Common myeloid progenitor, CD34-positive (primary cell): Measurements from ENCODE around the gene PLXDC1.
A peak's percentile ranks its signal among the peaks of the same experiment; 100 is the strongest.

Experiments
- CTCF ChIA-PET: fragments of 350-600 bp; sonication (Branson Sonifier 250); formaldehyde crosslinking; loops from one replicate; lab custom pipeline; 2021; ENCODE audit warnings: antibody characterized with exemption; lab: Charles Lee
- POLR2A ChIA-PET: fragments of 350-600 bp; sonication (Branson Sonifier 250); formaldehyde crosslinking; loops from one replicate; lab custom pipeline; 2021; ENCODE audit warnings: antibody characterized with exemption; lab: Charles Lee
- DNase-seq, 3 donors: peaks; one replicate each; pipeline versions ENCODE4 v3.0.0 to v3.0.0-alpha.2; 2013
- H3K27ac ChIP-seq, 2 experiments: 1 replicate in 1 of 2; 2 replicates in 1 of 2; pipeline ENCODE4 v1.7.0; 2013; ENCODE audit warnings: inconsistent platforms in 2 of 2, low read length in 2 of 2, mild to moderate bottlenecking in 2 of 2, low read depth in 1 of 2, moderate library complexity in 1 of 2; ENCODE audit not compliant: severe bottlenecking in 2 of 2, insufficient read depth in 1 of 2, poor library complexity in 1 of 2
- H3K27me3 ChIP-seq, 5 experiments: replicated peaks in 2 of 5; 1 replicate in 3 of 5; 2 replicates in 2 of 5; pipeline versions ENCODE4 v1.6.1 to v1.7.0; 2013; ENCODE audit warnings: low read length in 4 of 5, mild to moderate bottlenecking in 2 of 5, moderate library complexity in 2 of 5, inconsistent platforms in 1 of 5; ENCODE audit not compliant: insufficient read depth in 5 of 5, control insufficient read depth in 4 of 5
- H3K36me3 ChIP-seq, 4 experiments: 1 replicate in 2 of 4; 2 replicates in 2 of 4; pipeline versions ENCODE4 v1.6.1 to v1.7.0; 2013; ENCODE audit warnings: low read length in 3 of 4, control low read depth in 1 of 4, mild to moderate bottlenecking in 1 of 4; ENCODE audit not compliant: control insufficient read depth in 4 of 4, insufficient read depth in 4 of 4
- H3K4me1 ChIP-seq, 4 experiments: 1 replicate in 3 of 4; 2 replicates in 1 of 4; pipeline versions ENCODE4 v1.6.1 to v1.7.1; 2013; ENCODE audit warnings: low read length in 3 of 4, mild to moderate bottlenecking in 3 of 4, control low read depth in 1 of 4, inconsistent platforms in 1 of 4, moderate library complexity in 1 of 4; ENCODE audit not compliant: control insufficient read depth in 4 of 4, insufficient read depth in 4 of 4; ENCODE audit errors: control extremely low read depth in 1 of 4
- H3K4me3 ChIP-seq, 7 experiments: 1 replicate in 4 of 7; 2 replicates in 3 of 7; pipeline versions ENCODE4 v1.5.1 to v1.7.0; 2013; ENCODE audit warnings: mild to moderate bottlenecking in 7 of 7, low read length in 6 of 7, moderate library complexity in 6 of 7, inconsistent platforms in 2 of 7, low read depth in 2 of 7, control low read depth in 1 of 7; ENCODE audit not compliant: insufficient read depth in 4 of 7, control insufficient read depth in 1 of 7; ENCODE audit errors: extremely low read depth in 1 of 7
- H3K9me3 ChIP-seq, 5 experiments: 1 replicate in 4 of 5; 2 replicates in 1 of 5; pipeline versions ENCODE4 v1.6.1 to v1.7.1; 2013; ENCODE audit warnings: low read length in 4 of 5, mild to moderate bottlenecking in 2 of 5, inconsistent platforms in 1 of 5, low read depth in 1 of 5, moderate library complexity in 1 of 5; ENCODE audit not compliant: control insufficient read depth in 4 of 5, insufficient read depth in 2 of 5; ENCODE audit errors: control extremely low read depth in 1 of 5
- WGBS: methylation state at CpG from one replicate; pipeline ENCODE4 v1.1.5; 2013; ENCODE audit not compliant: insufficient coverage; 5-methylcytosine and 5-hydroxymethylcytosine counted together

Gene PLXDC1

GRCh38 chr17:39145143-39145542 lies 6.3 kb downstream of the PLXDC1 start:
- no peak overlapping the region for H3K4me3 ChIP-seq
- DNase-seq = no peak
- CTCF ChIA-PET = interaction anchor here (0.5 to 2.1 kb wide), 6 partner anchors 16 to 161 kb away, joined by 4 to 8 read pairs (median 4); no protein-coding TSS in a partner anchor
- POLR2A ChIA-PET = interaction anchor here (0.6 kb wide), 1 partner anchor 9 kb away, joined by 4 read pairs; no protein-coding TSS in a partner anchor
- H3K9me3 ChIP-seq = no peaks in the 10 kb centered on the region
- WGBS = 100% methylated on average over 2 of the region's 3 CpGs
- H3K36me3 ChIP-seq = no peaks in the 10 kb centered on the region
- H3K27me3 ChIP-seq = peaks cover 0 to 23% (median 19%) of the 10 kb centered on the region in 5 experiments
- H3K27ac ChIP-seq = no peak overlapping the region
- peaks cover 0 to 5% (median 4%) of the 10 kb centered on the region in 4 experiments for H3K4me1 ChIP-seq

- peak in 2 of 3 donors; percentile 26 to 45 for DNase-seq
- Histone ChIP-seq H3K36me3 (no peaks in the 10 kb centered on the region), H3K27ac (no peak overlapping the region), H3K9me3 (no peaks in the 10 kb centered on the region), H3K4me3 (no peak overlapping the region), H3K4me1 (peaks cover 0 to 5% (median 4%) of the 10 kb centered on the region in 4 experiments), H3K27me3 (peaks cover 0 to 16% (median 15%) of the 10 kb centered on the region in 5 experiments)
- ChIA-PET CTCF (interaction anchor here (1.0 to 2.1 kb wide), 4 partner anchors 17 to 74 kb away, joined by 4 to 8 read pairs (median 5); no protein-coding TSS in a partner anchor), POLR2A (interaction anchor here (0.6 to 1.2 kb wide), 2 partner anchors 10 to 50 kb away, joined by 3 to 4 read pairs; no protein-coding TSS in a partner anchor)
- WGBS = 0% methylated on average over 6 of the region's 9 CpGs
Measured at GRCh38 chr17:39144416-39144840, 7.0 kb downstream of the PLXDC1 start.

GRCh38 chr17:39143552-39144093 lies 7.8 kb downstream of the PLXDC1 start:
- POLR2A ChIA-PET = interaction anchor here (1.2 kb wide), 1 partner anchor 49 kb away, joined by 3 read pairs; no protein-coding TSS in a partner anchor
- over 99% methylated on average over 7 of the region's 7 CpGs for WGBS
- H3K36me3 ChIP-seq = no peaks in the 10 kb centered on the region

GRCh38 chr17:39141915-39142664 lies 9.3 kb downstream of the PLXDC1 start:
- WGBS = 100% methylated on average over 9 of the region's 11 CpGs
- H3K36me3 ChIP-seq = no peaks in the 10 kb centered on the region
- peaks cover 0 to 8% (median 0%) of the 10 kb centered on the region in 5 experiments for H3K27me3 ChIP-seq
- no peak overlapping the region for H3K27ac ChIP-seq
- no peak overlapping the region for H3K4me3 ChIP-seq
- ChIA-PET POLR2A (no interaction called here), CTCF (interaction anchor here (2.2 kb wide), 1 partner anchor 9 kb away, joined by 5 read pairs; no protein-coding TSS in a partner anchor)
- H3K9me3 ChIP-seq = no peaks in the 10 kb centered on the region
- H3K4me1 ChIP-seq = peaks cover 0 to 5% (median 4%) of the 10 kb centered on the region in 4 experiments
- DNase-seq = no peak

More at GRCh38 chr17:39143552-39144093, 7.8 kb downstream of the PLXDC1 start:
- H3K27ac ChIP-seq = no peak overlapping the region
- no peak for DNase-seq
- no peaks in the 10 kb centered on the region for H3K9me3 ChIP-seq
- CTCF ChIA-PET = interaction anchor here (2.2 kb wide), 1 partner anchor 11 kb away, joined by 5 read pairs; no protein-coding TSS in a partner anchor
- no peak overlapping the region for H3K4me3 ChIP-seq
- H3K27me3 ChIP-seq = peaks cover 0 to 8% (median 7%) of the 10 kb centered on the region in 5 experiments
- peaks cover 0 to 5% (median 4%) of the 10 kb centered on the region in 4 experiments for H3K4me1 ChIP-seq

- Histone ChIP-seq H3K9me3 (no peaks in the 10 kb centered on the region), H3K4me3 (no peak overlapping the region), H3K36me3 (no peaks in the 10 kb centered on the region), H3K27me3 (peaks cover 0 to 8% (median 0%) of the 10 kb centered on the region in 5 experiments), H3K27ac (no peak overlapping the region), H3K4me1 (peaks cover 0 to 5% (median 4%) of the 10 kb centered on the region in 4 experiments)
- ChIA-PET CTCF (interaction anchor here (2.2 kb wide), 1 partner anchor 8 kb away, joined by 5 read pairs; no protein-coding TSS in a partner anchor), POLR2A (no interaction called here)
- 100% methylated on average over 2 of the region's 5 CpGs for WGBS
- no peak for DNase-seq
Measured at GRCh38 chr17:39141294-39141693, 10.1 kb downstream of the PLXDC1 start.

- H3K4me1 ChIP-seq = peaks cover 0 to 4% (median 3%) of the 10 kb centered on the region in 4 experiments
- H3K27me3 ChIP-seq = peaks cover 0 to 10% (median 0%) of the 10 kb centered on the region in 5 experiments
- no peaks in the 10 kb centered on the region for H3K36me3 ChIP-seq
- ChIA-PET POLR2A (interaction anchor here (1.0 kb wide), 1 partner anchor 62 kb away, joined by 3 read pairs; no protein-coding TSS in a partner anchor), CTCF (interaction anchor here (0.6 to 1.0 kb wide), 4 partner anchors 19 to 274 kb away, joined by 3 to 4 read pairs (median 4); no protein-coding TSS in a partner anchor)
- WGBS = 98% methylated on average over 7 of the region's 9 CpGs
- H3K9me3 ChIP-seq = no peaks in the 10 kb centered on the region
- no peak overlapping the region for H3K4me3 ChIP-seq
- no peak overlapping the region for H3K27ac ChIP-seq
- no peak for DNase-seq
Measured at GRCh38 chr17:39139561-39139960, 11.9 kb downstream of the PLXDC1 start.
